ENCODE data around the gene OTULIN.

- no peak for TF ChIP-seq CTCF (IDR thresholded peaks at IDR 0.05)
- no peak for TF ChIP-seq POLR2A (IDR thresholded peaks at IDR 0.05)
These were observed 65.9 kb downstream of the OTULIN start for GRCh38 chr5:14730466-14730865.

Measured in right lobe of liver (tissue), 4 donors.